ENCODE measurements around the gene MYADML2. TPM values are rescaled to one million over a fixed set of nuclear protein-coding genes. Genes with fewer than 3 reads are reported as not detected.

Gene MYADML2
- total and polyA plus RNA-seq, 10 donors: not detected

- no peaks in the 10 kb centered on the region for H3K9me3 ChIP-seq
- H3K4me3 ChIP-seq: no peak overlapping the region
- DNase-seq: no peak
- peaks cover 0 to 79% (median 31%) of the 10 kb centered on the region in 6 donors for H3K36me3 ChIP-seq
- H3K27ac ChIP-seq: no peak overlapping the region
- 95 to 97% (median 95%) methylated on average over 21 to 24 of the region's 24 CpGs for WGBS, 5 donors
- peaks cover 0 to 24% (median 20%) of the 10 kb centered on the region in 6 donors for H3K4me1 ChIP-seq
- peaks cover 0 to 29% (median 16%) of the 10 kb centered on the region in 7 donors for H3K27me3 ChIP-seq (replicated peaks in 1 of 7)
- intact Hi-C loops (cut with DNase I; ENCODE audit: low total_unique reads): no loop called here
- TF ChIP-seq, protein P1, sequence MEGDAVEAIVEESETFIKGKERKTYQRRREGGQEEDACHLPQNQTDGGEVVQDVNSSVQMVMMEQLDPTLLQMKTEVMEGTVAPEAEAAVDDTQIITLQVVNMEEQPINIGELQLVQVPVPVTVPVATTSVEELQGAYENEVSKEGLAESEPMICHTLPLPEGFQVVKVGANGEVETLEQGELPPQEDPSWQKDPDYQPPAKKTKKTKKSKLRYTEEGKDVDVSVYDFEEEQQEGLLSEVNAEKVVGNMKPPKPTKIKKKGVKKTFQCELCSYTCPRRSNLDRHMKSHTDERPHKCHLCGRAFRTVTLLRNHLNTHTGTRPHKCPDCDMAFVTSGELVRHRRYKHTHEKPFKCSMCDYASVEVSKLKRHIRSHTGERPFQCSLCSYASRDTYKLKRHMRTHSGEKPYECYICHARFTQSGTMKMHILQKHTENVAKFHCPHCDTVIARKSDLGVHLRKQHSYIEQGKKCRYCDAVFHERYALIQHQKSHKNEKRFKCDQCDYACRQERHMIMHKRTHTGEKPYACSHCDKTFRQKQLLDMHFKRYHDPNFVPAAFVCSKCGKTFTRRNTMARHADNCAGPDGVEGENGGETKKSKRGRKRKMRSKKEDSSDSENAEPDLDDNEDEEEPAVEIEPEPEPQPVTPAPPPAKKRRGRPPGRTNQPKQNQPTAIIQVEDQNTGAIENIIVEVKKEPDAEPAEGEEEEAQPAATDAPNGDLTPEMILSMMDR (IDR thresholded peaks at IDR 0.05 in 8 of 11, conservative IDR thresholded peaks at IDR 0.05 in 3 of 11): no peak
- TF ChIP-seq POLR2AphosphoS5 (IDR thresholded peaks at IDR 0.05) (no peak), POLR2A (IDR thresholded peaks at IDR 0.05) (no peak)
Measured at GRCh38 chr17:81903896-81904599, 43.0 kb downstream of the MYADML2 start.

DNA sequence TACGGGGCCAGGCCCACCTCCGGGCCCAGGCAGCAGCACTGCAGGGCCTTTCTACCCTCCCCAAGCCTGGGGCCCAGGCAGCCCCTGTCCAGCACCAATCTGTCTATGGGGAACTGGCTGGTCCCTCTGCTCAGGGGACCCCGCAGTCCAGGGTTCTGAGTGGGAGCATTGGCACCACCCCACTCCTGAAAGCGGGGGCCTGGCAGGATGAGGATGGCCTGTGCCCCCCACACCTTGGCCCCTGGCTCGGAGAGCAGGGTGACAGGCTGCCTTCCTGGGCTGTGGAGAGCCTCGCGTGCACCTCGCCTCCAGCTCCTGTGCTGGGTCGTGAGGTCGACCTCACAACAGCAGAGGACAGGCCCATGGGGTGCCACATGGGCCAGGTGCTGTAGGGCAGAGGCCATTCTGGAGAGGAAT is 43.6 kb downstream of the MYADML2 start:
- DNase-seq: no peak
- H3K36me3 ChIP-seq: peaks cover 0 to 79% (median 37%) of the 10 kb centered on the region in 6 donors
- TF ChIP-seq POLR2A (IDR thresholded peaks at IDR 0.05) (no peak), POLR2AphosphoS5 (IDR thresholded peaks at IDR 0.05) (no peak)
- TF ChIP-seq, protein P1 (IDR thresholded peaks at IDR 0.05 in 8 of 11, conservative IDR thresholded peaks at IDR 0.05 in 3 of 11): no peak
- no peak overlapping the region for H3K27ac ChIP-seq
- H3K4me1 ChIP-seq: peaks cover 0 to 24% (median 18%) of the 10 kb centered on the region in 6 donors
- H3K4me3 ChIP-seq: no peak overlapping the region
- H3K27me3 ChIP-seq (replicated peaks in 1 of 7): peaks cover 0 to 29% (median 16%) of the 10 kb centered on the region in 7 donors
- no peaks in the 10 kb centered on the region for H3K9me3 ChIP-seq
- 95 to 97% (median 96%) methylated on average over 10 of the region's 10 CpGs; no CpG with 5 or more reads in 1 of the 5 donors for WGBS, 5 donors
- intact Hi-C loops (cut with DNase I; ENCODE audit: low total_unique reads): no loop called here

- Histone ChIP-seq H3K4me1 (peaks cover 0 to 24% (median 18%) of the 10 kb centered on the region in 6 donors), H3K27me3 (replicated peaks in 1 of 7) (peaks cover 0 to 29% (median 16%) of the 10 kb centered on the region in 7 donors), H3K27ac (peak overlapping the region in 1 of 8 donors; percentile 1), H3K9me3 (no peaks in the 10 kb centered on the region), H3K36me3 (peaks cover 0 to 79% (median 40%) of the 10 kb centered on the region in 6 donors), H3K4me3 (peak overlapping the region in 6 of 8 donors; percentile 1 to 63 (median 28))
- WGBS, 5 donors: 35 to 48% (median 42%) methylated on average over 25 to 47 of the region's 47 CpGs
- intact Hi-C loops (cut with DNase I; ENCODE audit: low total_unique reads): no loop called here
- DNase-seq: no peak
- TF ChIP-seq, protein P1 (IDR thresholded peaks at IDR 0.05 in 8 of 11, conservative IDR thresholded peaks at IDR 0.05 in 3 of 11): no peak
- TF ChIP-seq POLR2A (IDR thresholded peaks at IDR 0.05) (no peak), POLR2AphosphoS5 (IDR thresholded peaks at IDR 0.05) (peak in 2 of 3 donors; percentile 9 to 49)
Measured at GRCh38 chr17:81902653-81903414, 44.2 kb downstream of the MYADML2 start.
